ENCODE results near the gene MDC1. TPM values are rescaled to one million over a fixed set of nuclear protein-coding genes. Genes with fewer than 3 reads are reported as not detected.

Gene MDC1
- total and polyA plus RNA-seq, 10 donors, result 7.8 to 47.7 (median 22.1) TPM

- H3K36me3 ChIP-seq, result peaks cover 9 to 100% (median 93%) of the 10 kb centered on the region in 6 donors
- H3K27me3 ChIP-seq (replicated peaks in 1 of 7), result no peaks in the 10 kb centered on the region
- 50 to 84% (median 60%) methylated on average over 7 of the region's 7 CpGs for WGBS, 5 donors
- H3K4me1 ChIP-seq, result peaks cover 0 to 13% (median 0%) of the 10 kb centered on the region in 6 donors
- no peak for DNase-seq
- H3K9me3 ChIP-seq, result no peaks in the 10 kb centered on the region
- intact Hi-C loops (cut with DNase I; ENCODE audit: low total_unique reads), result no loop called here
- TF ChIP-seq POLR2AphosphoS5 (IDR thresholded peaks at IDR 0.05), result peak in 1 of 3 donors; percentile 11
- no peak for TF ChIP-seq CTCF (IDR thresholded peaks at IDR 0.05 in 8 of 11, conservative IDR thresholded peaks at IDR 0.05 in 3 of 11)
- H3K27ac ChIP-seq, result peak overlapping the region in 1 of 8 donors; percentile 5
- no peak overlapping the region for H3K4me3 ChIP-seq
Observed at GRCh38 chr6:30656513-30656912, 60.6 kb downstream of the MDC1 start.

- Histone ChIP-seq H3K27ac (no peak overlapping the region), H3K36me3 (peaks cover 9 to 100% (median 93%) of the 10 kb centered on the region in 6 donors), H3K9me3 (no peaks in the 10 kb centered on the region), H3K27me3 (replicated peaks in 1 of 7) (no peaks in the 10 kb centered on the region), H3K4me3 (no peak overlapping the region), H3K4me1 (peaks cover 0 to 13% (median 0%) of the 10 kb centered on the region in 6 donors)
- DNase-seq, result no peak
- no peak for TF ChIP-seq POLR2A (IDR thresholded peaks at IDR 0.05)
- TF ChIP-seq CTCF (IDR thresholded peaks at IDR 0.05 in 8 of 11, conservative IDR thresholded peaks at IDR 0.05 in 3 of 11), result no peak
- no peak for TF ChIP-seq POLR2AphosphoS5 (IDR thresholded peaks at IDR 0.05)
- WGBS, 5 donors, result 88 to 98% (median 94%) methylated on average over 3 of the region's 3 CpGs
- intact Hi-C loops (cut with DNase I; ENCODE audit: low total_unique reads), result no loop called here
Observed at GRCh38 chr6:30655743-30656094, 61.4 kb downstream of the MDC1 start.

DNA sequence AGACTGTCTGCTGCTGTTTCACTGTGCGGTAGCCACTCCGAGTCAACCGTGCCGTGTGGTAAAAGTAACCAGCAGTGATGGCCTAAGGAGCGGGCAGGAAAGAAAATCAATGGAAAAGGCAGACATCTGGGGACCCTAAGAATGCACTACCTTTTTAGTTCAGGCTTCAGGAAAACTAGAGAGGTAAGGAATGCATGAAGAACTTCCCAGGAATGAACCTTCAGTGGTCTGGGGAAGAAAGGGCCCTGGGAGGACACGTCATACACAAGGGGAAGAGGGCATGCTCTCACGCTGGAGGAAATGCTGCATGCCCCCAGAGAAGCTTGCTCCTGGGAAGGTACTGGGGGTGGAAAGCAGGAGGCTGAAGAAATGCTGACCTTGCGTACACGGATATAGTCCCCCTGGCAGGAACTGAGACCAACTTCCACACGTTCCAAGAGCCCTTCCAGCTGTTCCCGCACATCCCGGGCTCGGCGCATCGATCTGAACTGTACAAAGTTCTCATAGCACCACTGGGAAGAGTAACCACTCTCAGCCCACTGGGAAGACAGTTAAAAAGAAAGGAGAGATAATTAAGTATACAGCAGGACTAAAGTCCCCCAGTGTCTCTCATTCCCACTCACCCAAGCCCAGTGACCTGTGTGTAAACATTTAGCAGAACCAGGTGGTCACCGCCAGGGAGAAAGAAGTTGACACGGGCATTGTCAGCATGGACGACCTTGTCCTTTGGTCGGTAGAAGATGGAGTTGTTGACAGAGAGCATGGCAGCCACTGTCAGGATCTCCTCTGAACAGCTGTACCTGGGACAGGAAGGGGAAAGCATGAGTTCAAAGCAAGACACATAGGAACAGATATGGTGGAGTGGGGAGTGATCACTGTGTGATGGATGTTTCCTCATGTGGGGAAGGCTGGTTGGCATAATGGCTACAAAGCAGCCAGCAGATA is 62.0 kb downstream of the MDC1 start:
- TF ChIP-seq POLR2AphosphoS5 (IDR thresholded peaks at IDR 0.05) (no peak), CTCF (IDR thresholded peaks at IDR 0.05 in 8 of 11, conservative IDR thresholded peaks at IDR 0.05 in 3 of 11) (no peak), POLR2A (IDR thresholded peaks at IDR 0.05) (no peak)
- Histone ChIP-seq H3K27me3 (replicated peaks in 1 of 7) (no peaks in the 10 kb centered on the region), H3K4me1 (peaks cover 0 to 13% (median 0%) of the 10 kb centered on the region in 6 donors), H3K27ac (no peak overlapping the region), H3K36me3 (peaks cover 9 to 100% (median 88%) of the 10 kb centered on the region in 6 donors), H3K9me3 (no peaks in the 10 kb centered on the region), H3K4me3 (no peak overlapping the region)
- intact Hi-C loops (cut with DNase I; ENCODE audit: low total_unique reads), result no loop called here
- no peak for DNase-seq
- WGBS, 5 donors, result 90 to 95% (median 92%) methylated on average over 19 of the region's 19 CpGs

- intact Hi-C loops (cut with DNase I; ENCODE audit: low total_unique reads), result no loop called here
- Histone ChIP-seq H3K4me3 (no peak overlapping the region), H3K36me3 (peaks cover 9 to 72% (median 52%) of the 10 kb centered on the region in 6 donors), H3K4me1 (peaks cover 12 to 29% (median 20%) of the 10 kb centered on the region in 6 donors), H3K27me3 (replicated peaks in 1 of 7) (no peaks in the 10 kb centered on the region), H3K27ac (peak overlapping the region in 1 of 8 donors; percentile 3), H3K9me3 (no peaks in the 10 kb centered on the region)
- no peak for DNase-seq
- 71 to 88% (median 81%) methylated on average over 12 of the region's 12 CpGs for WGBS, 5 donors
- TF ChIP-seq POLR2A (IDR thresholded peaks at IDR 0.05), result no peak
- no peak for TF ChIP-seq POLR2AphosphoS5 (IDR thresholded peaks at IDR 0.05)
- TF ChIP-seq CTCF (IDR thresholded peaks at IDR 0.05 in 8 of 11, conservative IDR thresholded peaks at IDR 0.05 in 3 of 11), result no peak
Observed at GRCh38 chr6:30651143-30651542, 65.9 kb downstream of the MDC1 start.

Measured in spleen (tissue), 11 donors.